HG02973 (cell line): Measurements from ENCODE around the gene KIDINS220.

ENCODE experiments used
- ATAC-seq: cut with Tn5 transposase; IDR thresholded peaks from one replicate; pipeline ENCODE4 v1.9.1; 2021; ENCODE audit warnings: moderate library complexity; ENCODE audit not compliant: unreplicated experiment

KIDINS220 gene

GRCh38 chr2:8805278-8806210, 31.9 kb downstream of the KIDINS220 start:
- no peak for ATAC-seq

GRCh38 chr2:8803658-8804379, 33.6 kb downstream of the KIDINS220 start:
- ATAC-seq, result peak; percentile 98

GRCh38 chr2:8802741-8803140, 34.7 kb downstream of the KIDINS220 start:
- ATAC-seq, result no peak

- ATAC-seq, result no peak
These were observed 36.6 kb downstream of the KIDINS220 start for GRCh38 chr2:8800821-8801220.

- no peak for ATAC-seq
These were observed 37.2 kb downstream of the KIDINS220 start for GRCh38 chr2:8800218-8800617.

GRCh38 chr2:8799004-8799403, 38.4 kb downstream of the KIDINS220 start:
- no peak for ATAC-seq

GRCh38 chr2:8798393-8798792, 39.0 kb downstream of the KIDINS220 start:
- ATAC-seq, result no peak

- no peak for ATAC-seq
These were observed 39.7 kb downstream of the KIDINS220 start for GRCh38 chr2:8797682-8798081.

- ATAC-seq, result peak; percentile 77
These were observed 40.4 kb downstream of the KIDINS220 start for GRCh38 chr2:8796878-8797550.

- no peak for ATAC-seq
These were observed 41.0 kb downstream of the KIDINS220 start for GRCh38 chr2:8796315-8796848.

GRCh38 chr2:8794923-8795825, 42.2 kb downstream of the KIDINS220 start:
- no peak for ATAC-seq

GRCh38 chr2:8790739-8791162, 46.7 kb downstream of the KIDINS220 start:
- no peak for ATAC-seq

- ATAC-seq, result no peak
These were observed 51.0 kb downstream of the KIDINS220 start for GRCh38 chr2:8786463-8786862.

GRCh38 chr2:8779795-8780671, 57.4 kb downstream of the KIDINS220 start:
- ATAC-seq, result no peak

- no peak for ATAC-seq
These were observed 63.0 kb downstream of the KIDINS220 start for GRCh38 chr2:8774371-8774770.

GRCh38 chr2:8767324-8767723, 70.1 kb downstream of the KIDINS220 start:
- ATAC-seq, result no peak

GRCh38 chr2:8761529-8762164, 75.8 kb downstream of the KIDINS220 start:
- ATAC-seq, result no peak

- no peak for ATAC-seq
These were observed 80.7 kb downstream of the KIDINS220 start for GRCh38 chr2:8756716-8757115.

GRCh38 chr2:8756230-8756629, 81.2 kb downstream of the KIDINS220 start:
- ATAC-seq, result no peak
